Natural killer cell (primary cell): ENCODE results near the gene DHX34. TPM values are rescaled to one million over a fixed set of nuclear protein-coding genes. Genes with fewer than 3 reads are reported as not detected.

Experiments used
- ATAC-seq, 3 donors: fragments of 150-1000 bp in 2 of 3; fragments of 200-7000 bp in 1 of 3; cut with Tn5 transposase; 1 replicate in 1 of 3; 2 replicates in 2 of 3; pipeline ENCODE4 v1.10.0; 2021; ENCODE audit warnings: mild to moderate bottlenecking in 2 of 3, moderate library complexity in 2 of 3
- DNase-seq, 2 donors: peaks; one replicate each; pipeline versions ENCODE4 v3.0.0 to v3.0.0-alpha.2; 2013 to 2021; ENCODE audit warnings: mixed read lengths in 1 of 2
- H3K27ac ChIP-seq: one replicate; pipeline ENCODE4 v1.5.1; 2013; ENCODE audit warnings: mild to moderate bottlenecking, low read length
- H3K27me3 ChIP-seq: one replicate; pipeline ENCODE4 v1.6.1; 2013; ENCODE audit warnings: low read length; ENCODE audit not compliant: control insufficient read depth, insufficient read depth
- H3K36me3 ChIP-seq: one replicate; pipeline ENCODE4 v1.6.1; 2013; ENCODE audit warnings: low read length; ENCODE audit not compliant: control insufficient read depth, insufficient read depth
- H3K4me1 ChIP-seq: one replicate; pipeline ENCODE4 v1.6.1; 2013; ENCODE audit warnings: low read length; ENCODE audit not compliant: control insufficient read depth, insufficient read depth
- H3K4me3 ChIP-seq: one replicate; pipeline ENCODE4 v1.5.1; 2013; ENCODE audit warnings: low read length
- H3K9me3 ChIP-seq: one replicate; pipeline ENCODE4 v1.6.1; 2013; ENCODE audit warnings: low read length; ENCODE audit not compliant: control insufficient read depth, insufficient read depth
- H3K27ac Mint-ChIP-seq, 2 donors: one replicate each; pipeline ENCODE4 v1.8.0; 2022; ENCODE audit warnings: mild to moderate bottlenecking in 2 of 2, mixed read lengths in 2 of 2, moderate library complexity in 1 of 2
- H3K27me3 Mint-ChIP-seq, 2 donors: one replicate each; pipeline ENCODE4 v1.8.0; 2022; ENCODE audit warnings: low read depth in 2 of 2, mixed read lengths in 2 of 2
- H3K36me3 Mint-ChIP-seq: one replicate; pipeline ENCODE4 v1.8.0; 2022; ENCODE audit warnings: mixed read lengths
- H3K4me1 Mint-ChIP-seq, 2 donors: one replicate each; pipeline ENCODE4 v1.8.0; 2022; ENCODE audit warnings: mixed read lengths in 2 of 2
- H3K4me3 Mint-ChIP-seq: one replicate; pipeline ENCODE4 v1.8.0; 2022; ENCODE audit warnings: mild to moderate bottlenecking, moderate library complexity, mixed read lengths
- H3K9me3 Mint-ChIP-seq, 2 donors: one replicate each; pipeline ENCODE4 v1.8.0; 2022; ENCODE audit warnings: mixed read lengths in 2 of 2
- WGBS: methylation state at CpG from one replicate; pipeline ENCODE4 v1.1.7; 2013; ENCODE audit warnings: missing lambda C conversion rate; ENCODE audit not compliant: insufficient coverage; 5-methylcytosine and 5-hydroxymethylcytosine counted together
- intact Hi-C: fragments of 100-400 bp; cut with micrococcal nuclease; formaldehyde crosslinking; loops from one replicate; pipeline ENCODE4 v1.14.2; 2022
- total RNA-seq, 4 donors: library from RNA; stranded (reverse); fragments of 120-200 nt in 1 of 4; gene quantifications; one replicate each; pipeline versions ENCODE4 v1.2.3 to v1.2.4, GENCODE V29; 2013 to 2022
- TF ChIP-seq, protein P1 (sequence below): fragments of 200-600 bp; IDR thresholded peaks from one replicate; pipeline ENCODE4 v1.8.0; 2022; ENCODE audit warnings: antibody characterized with exemption

The DHX34 gene
- total RNA-seq, 3 donors from 2014 or later (not counting 1 experiment from before 2014, with no cell fraction given), result 19.8 to 25.9 (median 20.0) TPM

DNA sequence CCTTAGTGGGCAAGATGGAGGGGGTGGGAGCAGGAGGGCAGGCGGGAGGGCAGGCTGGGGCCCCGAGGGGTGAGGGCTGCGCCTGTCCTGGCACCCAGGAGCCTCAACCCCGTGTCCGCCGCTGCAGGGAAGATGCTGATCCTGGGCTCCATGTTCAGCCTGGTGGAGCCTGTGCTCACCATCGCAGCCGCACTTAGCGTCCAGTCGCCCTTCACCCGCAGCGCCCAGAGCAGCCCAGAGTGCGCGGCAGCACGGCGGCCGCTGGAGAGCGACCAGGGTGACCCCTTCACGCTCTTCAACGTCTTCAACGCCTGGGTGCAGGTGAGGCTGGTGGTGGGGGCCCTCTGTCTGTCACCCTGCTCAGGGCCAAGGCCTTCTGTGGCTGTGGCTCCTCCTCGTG lies 23.5 kb downstream of the DHX34 start:
- WGBS, result 97% methylated on average over 22 of the region's 22 CpGs
- H3K4me3 Mint-ChIP-seq, result no peak overlapping the region
- TF ChIP-seq, protein P1, sequence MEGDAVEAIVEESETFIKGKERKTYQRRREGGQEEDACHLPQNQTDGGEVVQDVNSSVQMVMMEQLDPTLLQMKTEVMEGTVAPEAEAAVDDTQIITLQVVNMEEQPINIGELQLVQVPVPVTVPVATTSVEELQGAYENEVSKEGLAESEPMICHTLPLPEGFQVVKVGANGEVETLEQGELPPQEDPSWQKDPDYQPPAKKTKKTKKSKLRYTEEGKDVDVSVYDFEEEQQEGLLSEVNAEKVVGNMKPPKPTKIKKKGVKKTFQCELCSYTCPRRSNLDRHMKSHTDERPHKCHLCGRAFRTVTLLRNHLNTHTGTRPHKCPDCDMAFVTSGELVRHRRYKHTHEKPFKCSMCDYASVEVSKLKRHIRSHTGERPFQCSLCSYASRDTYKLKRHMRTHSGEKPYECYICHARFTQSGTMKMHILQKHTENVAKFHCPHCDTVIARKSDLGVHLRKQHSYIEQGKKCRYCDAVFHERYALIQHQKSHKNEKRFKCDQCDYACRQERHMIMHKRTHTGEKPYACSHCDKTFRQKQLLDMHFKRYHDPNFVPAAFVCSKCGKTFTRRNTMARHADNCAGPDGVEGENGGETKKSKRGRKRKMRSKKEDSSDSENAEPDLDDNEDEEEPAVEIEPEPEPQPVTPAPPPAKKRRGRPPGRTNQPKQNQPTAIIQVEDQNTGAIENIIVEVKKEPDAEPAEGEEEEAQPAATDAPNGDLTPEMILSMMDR, result no peak
- intact Hi-C loops, result no loop called here
- ATAC-seq, result no peak
- H3K27me3 Mint-ChIP-seq, result no peaks in the 10 kb centered on the region
- Histone ChIP-seq H3K27ac (no peak overlapping the region), H3K4me3 (no peak overlapping the region), H3K4me1 (peaks cover 10% of the 10 kb centered on the region), H3K36me3 (peaks cover 68% of the 10 kb centered on the region), H3K9me3 (no peaks in the 10 kb centered on the region), H3K27me3 (no peaks in the 10 kb centered on the region)
- DNase-seq, result no peak
- no peaks in the 10 kb centered on the region for H3K9me3 Mint-ChIP-seq
- H3K4me1 Mint-ChIP-seq, result peaks cover 0 to 9% of the 10 kb centered on the region in 2 donors
- no peak overlapping the region for H3K27ac Mint-ChIP-seq
- H3K36me3 Mint-ChIP-seq, result no peaks in the 10 kb centered on the region

GRCh38 chr19:47373246-47374240 lies 24.4 kb downstream of the DHX34 start:
- Mint-ChIP-seq H3K27me3 (no peaks in the 10 kb centered on the region), H3K9me3 (no peaks in the 10 kb centered on the region), H3K4me1 (peaks cover 0 to 9% of the 10 kb centered on the region in 2 donors), H3K36me3 (no peaks in the 10 kb centered on the region), H3K27ac (no peak overlapping the region), H3K4me3 (no peak overlapping the region)
- Histone ChIP-seq H3K4me3 (no peak overlapping the region), H3K27me3 (no peaks in the 10 kb centered on the region), H3K9me3 (no peaks in the 10 kb centered on the region), H3K36me3 (peaks cover 71% of the 10 kb centered on the region), H3K4me1 (peaks cover 10% of the 10 kb centered on the region), H3K27ac (no peak overlapping the region)
- 94% methylated on average over 33 of the region's 33 CpGs for WGBS
- no peak for ATAC-seq
- DNase-seq, result no peak
- intact Hi-C loops, result no loop called here
- TF ChIP-seq, protein P1, result no peak

- WGBS, result 97% methylated on average over 30 of the region's 30 CpGs
- no peak for DNase-seq
Measured at GRCh38 chr19:47374876-47375693, 26.0 kb downstream of the DHX34 start.

More at GRCh38 chr19:47374876-47375693, 26.0 kb downstream of the DHX34 start:
- H3K9me3 ChIP-seq, result no peaks in the 10 kb centered on the region
- intact Hi-C loops, result no loop called here
- H3K27ac ChIP-seq, result no peak overlapping the region
- H3K4me1 ChIP-seq, result peaks cover 14% of the 10 kb centered on the region
- peaks cover 0 to 8% of the 10 kb centered on the region in 2 donors for H3K4me1 Mint-ChIP-seq
- H3K36me3 ChIP-seq, result peaks cover 65% of the 10 kb centered on the region
- no peak for ATAC-seq
- no peaks in the 10 kb centered on the region for H3K36me3 Mint-ChIP-seq
- H3K9me3 Mint-ChIP-seq, result no peaks in the 10 kb centered on the region
- TF ChIP-seq, protein P1, result no peak
- H3K27me3 ChIP-seq, result no peaks in the 10 kb centered on the region
- no peak overlapping the region for H3K4me3 ChIP-seq
- no peak overlapping the region for H3K4me3 Mint-ChIP-seq
- no peak overlapping the region for H3K27ac Mint-ChIP-seq
- no peaks in the 10 kb centered on the region for H3K27me3 Mint-ChIP-seq
